IMR-90 (cell line): ENCODE results near the gene TGM6. TPM values are rescaled to one million over a fixed set of nuclear protein-coding genes. Genes with fewer than 3 reads are reported as not detected.

Experiments used
- ATAC-seq: fragments of 200-7000 bp; cut with Tn5 transposase; 2 replicates; pipeline ENCODE4 v1.9.1; 2020; ENCODE audit warnings: low read depth, mild to moderate bottlenecking, moderate library complexity
- BruUV-seq: library from RNA; stranded (reverse); fragments of 400-500 nt; replicated peaks from 2 replicates; lab custom pipeline; 2021; lab: Mats Ljungman, UMichigan
- CTCF ChIA-PET: fragments of 300-600 bp; formaldehyde crosslinking; extraction: SDS; loops from one replicate; lab custom pipeline; 2021; ENCODE audit warnings: antibody characterized with exemption; lab: Yijun Ruan, JAX
- POLR2A ChIA-PET: fragments of 300-600 bp; sonication (Branson Sonifier 250); formaldehyde crosslinking; loops from one replicate; lab custom pipeline; 2022; ENCODE audit warnings: antibody characterized with exemption; ENCODE audit not compliant: unreplicated experiment; lab: Charles Lee
- DNase-seq: peaks from one replicate; pipeline ENCODE4 v3.0.0; 2013
- H2AFZ ChIP-seq: replicated peaks from 2 replicates; pipeline ENCODE3; 2013; ENCODE audit warnings: low read length, mild to moderate bottlenecking; ENCODE audit not compliant: poor library complexity
- H2AK5ac ChIP-seq: 2 replicates; pipeline ENCODE4 v1.6.1; 2013; ENCODE audit warnings: low read depth, low read length, inconsistent platforms
- H2AK9ac ChIP-seq: replicated peaks from 2 replicates; pipeline ENCODE3; 2013; ENCODE audit warnings: mild to moderate bottlenecking, low read depth, low read length, moderate library complexity; ENCODE audit not compliant: poor library complexity
- H2BK120ac ChIP-seq: 2 replicates; pipeline ENCODE4 v1.6.1; 2013; ENCODE audit warnings: low read depth, low read length, inconsistent platforms
- H2BK15ac ChIP-seq: 3 replicates; pipeline ENCODE4 v1.6.1; 2013; ENCODE audit warnings: low read depth, low read length, inconsistent platforms
- H2BK20ac ChIP-seq: 2 replicates; pipeline ENCODE4 v1.6.1; 2013; ENCODE audit warnings: low read depth, mild to moderate bottlenecking, inconsistent platforms, low read length, moderate library complexity
- H2BK5ac ChIP-seq: 2 replicates; pipeline ENCODE4 v1.6.1; 2013; ENCODE audit warnings: mild to moderate bottlenecking, low read depth, low read length, inconsistent platforms; ENCODE audit not compliant: poor library complexity, severe bottlenecking
- H3K14ac ChIP-seq: replicated peaks from 2 replicates; pipeline ENCODE4 v1.6.1; 2013; ENCODE audit warnings: low read depth, low read length, inconsistent platforms
- H3K18ac ChIP-seq: 2 replicates; pipeline ENCODE4 v1.6.1; 2013; ENCODE audit warnings: low read depth, low read length, control low read depth
- H3K23ac ChIP-seq: 2 replicates; pipeline ENCODE4 v1.6.1; 2013; ENCODE audit warnings: low read depth, low read length, inconsistent platforms
- H3K27ac ChIP-seq: 2 replicates; pipeline ENCODE4 v1.5.1; 2013; ENCODE audit warnings: mild to moderate bottlenecking, control low read depth, low read length; ENCODE audit not compliant: insufficient read depth
- H3K27me3 ChIP-seq: 2 replicates; pipeline ENCODE4 v1.6.1; 2013; ENCODE audit warnings: low read length; ENCODE audit not compliant: control insufficient read depth, insufficient read depth
- H3K36me3 ChIP-seq: 2 replicates; pipeline ENCODE4 v1.6.1; 2013; ENCODE audit warnings: low read length, mixed read lengths; ENCODE audit not compliant: control insufficient read depth, insufficient read depth
- H3K4ac ChIP-seq: 2 replicates; pipeline ENCODE4 v1.6.1; 2013; ENCODE audit warnings: low read depth, low read length, inconsistent platforms
- H3K4me1 ChIP-seq: 2 replicates; pipeline ENCODE4 v1.6.1; 2013; ENCODE audit warnings: low read length, mixed read lengths; ENCODE audit not compliant: control insufficient read depth, insufficient read depth
- H3K4me2 ChIP-seq: 2 replicates; pipeline ENCODE4 v1.6.1; 2013; ENCODE audit warnings: low read depth, mild to moderate bottlenecking, control low read depth, low read length, moderate library complexity
- H3K4me3 ChIP-seq: 2 replicates; pipeline ENCODE4 v1.5.1; 2013; ENCODE audit warnings: low read depth, mild to moderate bottlenecking, control low read depth, low read length, moderate library complexity; ENCODE audit not compliant: insufficient read depth
- H3K56ac ChIP-seq: 2 replicates; pipeline ENCODE4 v1.6.1; 2013; ENCODE audit warnings: low read length, inconsistent platforms; ENCODE audit not compliant: insufficient read depth; ENCODE audit errors: extremely low read depth
- H3K79me1 ChIP-seq, 2 experiments: 2 replicates each; pipeline ENCODE4 v1.6.1; 2013; ENCODE audit warnings: low read length in 2 of 2, inconsistent platforms in 1 of 2, low read depth in 1 of 2
- H3K9ac ChIP-seq: 2 replicates; pipeline ENCODE4 v1.6.1; 2013; ENCODE audit warnings: low read depth, low read length, control low read depth
- H3K9me1 ChIP-seq: 2 replicates; pipeline ENCODE4 v1.6.1; 2013; ENCODE audit warnings: low read length, inconsistent platforms; ENCODE audit not compliant: insufficient read depth
- H3K9me3 ChIP-seq: 2 replicates; pipeline ENCODE4 v1.6.1; 2013; ENCODE audit warnings: low read length; ENCODE audit not compliant: control insufficient read depth, insufficient read depth
- H4K20me1 ChIP-seq: 2 replicates; pipeline ENCODE4 v1.6.1; 2013; ENCODE audit warnings: low read length, inconsistent platforms; ENCODE audit not compliant: insufficient read depth
- H4K5ac ChIP-seq: 2 replicates; pipeline ENCODE4 v1.6.1; 2013; ENCODE audit warnings: mild to moderate bottlenecking, low read depth, low read length, control low read depth
- H4K8ac ChIP-seq, 2 experiments: 2 replicates each; pipeline ENCODE4 v1.6.1; 2013; ENCODE audit warnings: low read depth in 2 of 2, low read length in 2 of 2, control low read depth in 1 of 2, inconsistent platforms in 1 of 2
- H4K91ac ChIP-seq: 2 replicates; pipeline ENCODE4 v1.6.1; 2013; ENCODE audit warnings: low read depth, low read length, inconsistent platforms; ENCODE audit not compliant: insufficient read depth
- CHD1 ChIP-seq: IDR thresholded peaks from 2 replicates; pipeline ENCODE4 v1.6.1; 2012; ENCODE audit warnings: low read depth, low read length, improper control_type of control experiment
- FOS ChIP-seq: fragments of 150-350 bp; IDR thresholded peaks from 2 replicates; pipeline ENCODE4 v1.6.1; 2016; ENCODE audit warnings: low read depth, low read length
- MAZ ChIP-seq: IDR thresholded peaks from 2 replicates; pipeline ENCODE4 v1.6.1; 2012; ENCODE audit warnings: low read depth, mild to moderate bottlenecking, low read length, improper control_type of control experiment, moderate library complexity, borderline replicate concordance
- NFE2L2 ChIP-seq: fragments of 150-350 bp; IDR thresholded peaks from 2 replicates; pipeline ENCODE4 v1.6.1; 2016; ENCODE audit warnings: low read depth, mild to moderate bottlenecking, low read length
- POLR2A ChIP-seq: IDR thresholded peaks from 2 replicates; pipeline ENCODE4 v1.6.1; 2012; ENCODE audit warnings: mild to moderate bottlenecking, low read depth, low read length
- RAD21 ChIP-seq: IDR thresholded peaks from 2 replicates; pipeline ENCODE4 v1.6.1; 2012; ENCODE audit warnings: low read length, improper control_type of control experiment
- SMC3 ChIP-seq: fragments of 150-350 bp; IDR thresholded peaks from 2 replicates; pipeline ENCODE4 v1.6.1; 2016; ENCODE audit warnings: low read depth, mild to moderate bottlenecking, antibody characterized with exemption, low read length, moderate library complexity
- WGBS, 2 experiments: methylation state at CpG; one replicate each; pipeline versions ENCODE4 v1.1.5 to v1.1.7; 2013; ENCODE audit warnings: missing lambda C conversion rate in 2 of 2; ENCODE audit not compliant: insufficient read length in 1 of 2; ENCODE audit errors: extremely low coverage in 2 of 2; 5-methylcytosine and 5-hydroxymethylcytosine counted together
- dilution Hi-C: fragments of 300-500 bp; cut with HindIII; formaldehyde crosslinking; loops from one replicate; pipeline ENCODE4 v1.14.3; 2018; ENCODE audit warnings: low sequenced_read_pairs; ENCODE audit not compliant: unreplicated experiment
- in situ Hi-C: fragments of 300-500 bp; cut with MboI; formaldehyde crosslinking; loops from 3 replicates; pipeline ENCODE4 v1.14.3; 2019; ENCODE audit warnings: low sequenced_read_pairs, inconsistent platforms, mixed read lengths
- intact Hi-C: fragments of 100-400 bp; cut with micrococcal nuclease; formaldehyde crosslinking; loops from 2 replicates; pipeline ENCODE4 v1.10.0; 2022
- polyA plus RNA-seq, 3 experiments: library from polyadenylated mRNA; depleted of rRNA; stranded (reverse); fragments of >200 nt; gene quantifications; 2 replicates each; pipeline ENCODE4 v1.2.3, GENCODE V29; 2012; ENCODE audit warnings: low replicate concordance in 1 of 3
- total RNA-seq: library from RNA; depleted of rRNA; stranded (reverse); fragments of >200 nt; gene quantifications from 2 replicates; pipeline ENCODE4 v1.2.3, GENCODE V29; 2012

Gene TGM6
- total and polyA plus RNA-seq, 2 of the 4 experiments (the other 2 are of a cell fraction) = not detected

GRCh38 chr20:2475850-2476741, 95.4 kb downstream of the TGM6 start:
- BruUV-seq = no TSS peak
- in situ Hi-C loops (no loop called here), dilution Hi-C loops (no loop called here), intact Hi-C loops (no loop called here)
- DNase-seq = no peak
- Histone ChIP-seq H3K27ac (no peak overlapping the region), H3K23ac (no peak overlapping the region), H2AK9ac (no peak overlapping the region), H3K4ac (no peak overlapping the region), H3K56ac (no peak overlapping the region), H3K79me1 (peaks cover 7 to 8% of the 10 kb centered on the region in 2 experiments; a peak in 3 of 4 replicates), H3K9ac (no peak overlapping the region), H4K20me1 (no peaks in the 10 kb centered on the region), H3K36me3 (peaks cover 4% of the 10 kb centered on the region), H3K14ac (no peak overlapping the region), H2BK5ac (no peak overlapping the region), H2AFZ (no peak overlapping the region), H3K27me3 (no peaks in the 10 kb centered on the region), H2BK20ac (no peak overlapping the region), H3K9me3 (no peaks in the 10 kb centered on the region), H2AK5ac (no peak overlapping the region), H4K91ac (no peak overlapping the region), H3K18ac (no peak overlapping the region), H4K5ac (no peak overlapping the region), H4K8ac (no peak overlapping the region), H3K9me1 (peaks cover 4% of the 10 kb centered on the region; the same call in 1 of the 2 replicates), H3K4me2 (no peak overlapping the region), H3K4me1 (no peaks in the 10 kb centered on the region), H3K4me3 (no peak overlapping the region), H2BK120ac (no peak overlapping the region), H2BK15ac (no peak overlapping the region)
- ChIA-PET POLR2A (no interaction called here), CTCF (interaction anchor here (0.5 kb wide), 1 partner anchor 19 kb away, joined by 6 read pairs; no protein-coding TSS in a partner anchor)
- TF ChIP-seq NFE2L2 = no peak
- no peak for TF ChIP-seq RAD21
- TF ChIP-seq FOS = no peak
- TF ChIP-seq POLR2A = no peak
- no peak for TF ChIP-seq SMC3
- TF ChIP-seq CHD1 = no peak
- no peak for TF ChIP-seq MAZ
- WGBS, 2 experiments = 100% methylated on average over 4 of the region's 9 CpGs; no CpG with 5 or more reads in 1 of the 2 experiments
- no peak for ATAC-seq
